T-helper 1 cell treated with Interleukin-12 subunit alpha and Interleukin-12 subunit beta and Interleukin-4 antibody, amounts not matched to agents 30 μg/mL and 1 μg/mL, for 36 hours (primary cell): ENCODE measurements around the gene NAT9.

ENCODE experiments used
- H3K27ac Mint-ChIP-seq: one replicate; pipeline ENCODE4 v1.8.0; 2021; ENCODE audit warnings: mild to moderate bottlenecking, mixed read lengths
- H3K27me3 Mint-ChIP-seq: one replicate; pipeline ENCODE4 v1.8.0; 2021; ENCODE audit warnings: low read depth, mixed read lengths
- H3K36me3 Mint-ChIP-seq: one replicate; pipeline ENCODE4 v1.8.0; 2021; ENCODE audit warnings: low read depth, mixed read lengths
- H3K4me1 Mint-ChIP-seq: one replicate; pipeline ENCODE4 v1.8.0; 2021; ENCODE audit warnings: low read depth, mixed read lengths
- H3K4me3 Mint-ChIP-seq: one replicate; pipeline ENCODE4 v1.8.0; 2021; ENCODE audit warnings: mild to moderate bottlenecking, moderate library complexity, mixed read lengths
- H3K9me3 Mint-ChIP-seq: one replicate; pipeline ENCODE4 v1.8.0; 2021; ENCODE audit warnings: mixed read lengths

The NAT9 gene, protein sequence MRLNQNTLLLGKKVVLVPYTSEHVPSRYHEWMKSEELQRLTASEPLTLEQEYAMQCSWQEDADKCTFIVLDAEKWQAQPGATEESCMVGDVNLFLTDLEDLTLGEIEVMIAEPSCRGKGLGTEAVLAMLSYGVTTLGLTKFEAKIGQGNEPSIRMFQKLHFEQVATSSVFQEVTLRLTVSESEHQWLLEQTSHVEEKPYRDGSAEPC

DNA sequence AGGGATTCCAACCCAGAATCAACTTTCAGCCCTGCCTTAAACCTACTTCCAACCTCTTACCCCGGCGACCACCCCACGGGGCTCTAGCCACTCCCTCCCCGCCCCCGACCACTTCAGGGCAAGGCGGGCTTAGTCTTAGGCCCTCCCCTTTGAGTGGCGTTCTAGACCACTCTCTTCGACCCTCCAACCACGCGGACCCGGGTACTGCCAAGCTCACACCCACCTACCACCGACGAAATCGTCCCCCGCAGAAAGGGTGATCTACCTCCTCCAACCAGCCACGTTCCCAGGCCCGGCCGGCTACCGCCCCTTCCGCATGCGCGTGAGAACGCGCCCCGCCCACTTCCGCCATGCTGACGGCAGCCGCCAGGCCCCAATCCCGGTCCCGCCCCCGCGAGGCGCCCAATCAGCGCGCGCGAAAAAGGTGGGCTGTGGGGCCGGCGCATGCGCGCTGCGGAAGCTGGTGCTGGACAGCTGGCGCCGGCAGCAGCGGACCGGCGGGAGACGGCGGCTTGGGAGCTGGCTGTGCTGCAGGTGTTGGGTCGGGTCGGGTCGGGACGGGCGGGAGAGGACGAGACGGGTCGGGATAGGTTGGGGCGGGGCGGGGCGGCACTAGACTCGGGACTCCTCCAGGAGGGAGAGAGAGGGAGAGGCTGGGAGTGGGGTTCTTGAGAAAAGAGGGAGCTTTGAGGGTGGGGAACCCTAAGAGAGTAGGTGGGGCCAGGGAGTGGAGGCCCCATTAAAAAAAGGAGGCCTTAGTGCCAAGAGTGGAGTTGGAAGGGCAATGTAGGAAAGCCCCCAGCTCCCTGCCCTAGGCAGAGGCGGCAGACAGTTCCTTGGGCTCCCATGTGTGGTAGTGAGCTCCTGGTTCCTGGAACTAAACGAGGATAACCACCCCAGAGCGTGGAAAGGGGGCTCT lies at the start of gene NAT9:
Gene NAT9, minus strand, starts transcription at position 302 of the 919 bp plus-strand sequence. CDS start 647 bp downstream, outside the sequence.
- Mint-ChIP-seq H3K4me1 (peaks cover 60% of the 10 kb centered on the region), H3K4me3 (peak within 1 kb of the TSS; percentile 99), H3K36me3 (peaks cover 23% of the 10 kb centered on the region), H3K27ac (peak within 1 kb of the TSS; percentile 93), H3K27me3 (no peaks in the 10 kb centered on the region), H3K9me3 (no peaks in the 10 kb centered on the region)

DNA sequence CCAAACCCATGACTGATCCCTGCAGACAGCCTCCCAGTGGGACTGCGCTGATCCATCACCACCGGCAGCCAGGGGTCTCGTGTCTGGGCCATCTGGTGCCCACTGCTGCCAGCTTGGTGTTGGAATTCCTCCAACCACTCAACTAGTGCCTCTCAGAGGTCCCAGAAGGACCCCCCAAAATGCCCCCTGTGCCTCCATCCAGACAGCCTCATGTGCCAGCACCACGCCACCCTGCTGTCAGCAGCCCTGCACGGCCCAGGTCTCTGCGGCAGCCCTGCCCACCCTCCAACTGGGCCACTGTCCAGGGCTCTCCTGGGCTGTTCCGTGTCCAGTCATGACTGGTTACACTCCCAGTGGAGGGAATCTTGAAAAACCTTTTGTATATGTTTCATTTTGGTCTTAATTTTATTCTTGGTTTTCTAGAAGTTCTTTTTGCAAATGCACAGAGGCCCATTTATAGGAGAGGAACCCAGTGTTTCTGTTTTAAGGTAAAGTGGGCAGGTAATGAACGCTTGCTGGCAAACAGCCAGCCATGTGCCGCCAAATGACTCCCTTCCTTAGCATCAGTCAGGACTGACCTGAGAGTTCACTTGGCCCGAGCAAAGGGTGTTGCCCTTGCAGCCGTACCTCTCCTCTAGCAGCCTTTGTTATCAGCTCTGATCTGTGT lies 48.9 kb upstream of the NAT9 start:
- H3K4me1 Mint-ChIP-seq = no peaks in the 10 kb centered on the region
- no peaks in the 10 kb centered on the region for H3K27me3 Mint-ChIP-seq
- H3K4me3 Mint-ChIP-seq = no peak overlapping the region
- no peaks in the 10 kb centered on the region for H3K9me3 Mint-ChIP-seq
- H3K36me3 Mint-ChIP-seq = peaks cover 2% of the 10 kb centered on the region
- H3K27ac Mint-ChIP-seq = no peak overlapping the region

DNA sequence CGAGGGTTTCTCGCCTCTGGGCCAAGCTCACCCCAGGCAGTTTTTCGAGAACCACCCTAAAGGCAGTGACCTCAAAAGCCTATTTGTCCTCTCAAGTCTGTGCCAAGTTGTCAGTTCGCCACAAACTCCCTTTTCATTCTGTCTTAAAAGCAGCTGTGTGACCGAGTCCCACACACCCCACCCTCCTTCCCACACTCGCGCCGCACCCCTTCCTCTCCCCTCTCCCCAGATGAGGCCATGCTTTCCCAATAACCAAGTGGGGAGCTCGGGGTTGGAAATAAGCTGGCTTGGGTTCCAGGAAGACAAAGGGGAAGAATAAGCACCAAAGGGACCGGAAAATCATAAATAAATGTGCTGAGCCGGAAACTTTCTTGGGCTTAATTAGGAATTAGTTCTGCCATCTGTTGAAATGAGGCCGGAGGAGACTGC lies 46.8 kb upstream of the NAT9 start:
- Mint-ChIP-seq H3K36me3 (peaks cover 5% of the 10 kb centered on the region), H3K9me3 (no peaks in the 10 kb centered on the region)

DNA sequence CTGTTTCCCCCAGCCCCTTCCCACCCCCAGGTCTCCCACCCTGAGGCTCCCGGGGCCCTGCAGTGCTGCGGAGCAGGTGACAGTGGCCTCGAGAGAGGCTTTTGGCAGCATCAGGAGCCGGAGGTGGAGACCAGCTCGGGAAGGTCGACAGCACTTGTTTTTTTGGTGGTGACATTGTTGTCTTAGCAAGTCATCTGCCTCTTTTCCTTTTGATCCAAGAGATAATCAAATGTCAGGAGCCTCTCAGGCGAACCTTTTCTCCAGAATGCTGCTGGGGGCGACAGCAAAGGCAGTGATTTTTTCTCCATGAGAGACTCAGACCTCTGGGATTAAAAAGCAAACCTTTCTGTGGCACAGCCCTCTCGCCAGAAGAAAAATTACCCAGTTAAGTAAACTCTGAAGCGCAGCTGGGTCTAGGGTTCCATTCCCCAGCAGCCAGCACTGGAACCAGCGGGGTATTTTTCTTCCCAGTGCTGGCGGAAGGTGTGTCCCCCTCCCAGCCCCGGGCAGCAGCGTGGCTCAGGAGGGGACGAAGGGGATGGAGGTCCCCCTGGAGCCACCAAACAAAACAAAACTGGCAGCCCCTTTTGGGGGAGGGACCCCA lies 46.3 kb upstream of the NAT9 start:
- H3K36me3 Mint-ChIP-seq = peaks cover 5% of the 10 kb centered on the region
- no peak overlapping the region for H3K27ac Mint-ChIP-seq
- H3K4me1 Mint-ChIP-seq = no peaks in the 10 kb centered on the region
- no peak overlapping the region for H3K4me3 Mint-ChIP-seq
- no peaks in the 10 kb centered on the region for H3K27me3 Mint-ChIP-seq
- no peaks in the 10 kb centered on the region for H3K9me3 Mint-ChIP-seq

More for the DNA sequence above, 46.8 kb upstream of the NAT9 start:
- no peak overlapping the region for H3K4me3 Mint-ChIP-seq
- no peaks in the 10 kb centered on the region for H3K4me1 Mint-ChIP-seq
- no peak overlapping the region for H3K27ac Mint-ChIP-seq
- H3K27me3 Mint-ChIP-seq = no peaks in the 10 kb centered on the region

DNA sequence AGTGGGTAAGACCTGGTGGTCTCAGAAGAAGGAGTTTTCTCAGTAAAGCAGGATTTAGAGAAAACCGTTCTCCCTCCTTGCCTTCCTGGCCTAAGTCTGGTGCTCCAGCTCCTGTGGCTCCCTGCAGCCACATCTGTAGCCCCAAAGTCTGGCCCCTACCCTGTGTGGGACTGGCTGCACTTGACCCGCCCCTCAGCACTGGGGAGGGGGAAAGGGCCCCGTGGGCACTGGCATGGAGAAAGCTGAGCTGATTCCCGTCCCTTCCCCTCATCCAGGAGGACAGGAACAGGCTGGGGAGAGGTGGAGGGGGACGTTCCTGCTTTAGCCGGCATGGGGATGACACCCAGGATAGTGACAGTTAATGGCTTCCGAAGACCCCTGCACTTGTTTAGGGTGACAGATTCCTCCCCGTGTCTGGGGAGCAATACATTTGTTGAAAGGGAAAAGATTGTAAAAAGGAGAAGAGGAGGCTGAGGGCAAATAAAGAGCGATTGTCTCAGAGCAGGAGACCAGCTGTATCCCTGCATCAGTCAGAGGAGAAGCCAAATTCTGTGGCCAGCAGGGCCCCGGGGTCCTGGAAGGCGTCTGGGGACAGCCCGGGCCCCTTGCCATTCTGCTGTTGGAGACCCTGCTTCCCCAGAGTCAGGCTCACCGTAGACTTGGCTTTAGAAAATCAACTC lies 45.6 kb upstream of the NAT9 start:
- Mint-ChIP-seq H3K4me3 (no peak overlapping the region), H3K9me3 (no peaks in the 10 kb centered on the region), H3K36me3 (peaks cover 5% of the 10 kb centered on the region), H3K27me3 (no peaks in the 10 kb centered on the region), H3K4me1 (no peaks in the 10 kb centered on the region), H3K27ac (no peak overlapping the region)

DNA sequence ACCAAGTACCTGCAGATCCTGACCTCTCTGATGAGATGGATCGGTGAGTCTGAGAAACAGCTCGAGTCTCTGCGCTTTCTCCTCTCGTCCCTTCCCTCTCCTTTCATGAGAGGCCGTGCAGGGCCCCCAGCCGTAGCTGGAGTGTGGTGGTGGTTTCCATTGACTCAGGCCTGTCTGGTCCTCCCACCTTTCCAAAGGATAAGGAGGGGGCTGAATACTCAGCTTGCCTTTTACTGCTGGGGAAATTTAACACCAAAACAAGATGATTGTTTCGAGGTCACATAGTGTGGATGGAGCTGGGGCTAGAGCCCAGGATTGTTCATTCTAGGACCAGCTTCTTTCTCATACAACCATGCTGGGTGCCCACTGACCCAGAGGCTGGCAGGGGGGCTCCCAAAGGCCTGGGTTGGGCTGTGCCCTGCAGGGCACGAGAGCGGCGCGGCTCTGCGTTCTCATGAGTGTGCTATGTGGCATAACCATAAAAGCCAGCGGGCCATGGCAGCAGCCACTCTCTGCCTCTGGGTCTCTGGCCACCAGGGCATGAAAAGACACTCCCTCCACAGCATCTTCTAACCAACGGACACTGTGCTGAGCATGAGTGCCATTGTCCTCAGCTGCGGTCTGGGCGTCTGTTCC lies 43.8 kb upstream of the NAT9 start:
- H3K4me1 Mint-ChIP-seq = peaks cover 2% of the 10 kb centered on the region
- H3K4me3 Mint-ChIP-seq = no peak overlapping the region
- no peaks in the 10 kb centered on the region for H3K27me3 Mint-ChIP-seq
- no peaks in the 10 kb centered on the region for H3K9me3 Mint-ChIP-seq
- H3K27ac Mint-ChIP-seq = no peak overlapping the region
- peaks cover 5% of the 10 kb centered on the region for H3K36me3 Mint-ChIP-seq

DNA sequence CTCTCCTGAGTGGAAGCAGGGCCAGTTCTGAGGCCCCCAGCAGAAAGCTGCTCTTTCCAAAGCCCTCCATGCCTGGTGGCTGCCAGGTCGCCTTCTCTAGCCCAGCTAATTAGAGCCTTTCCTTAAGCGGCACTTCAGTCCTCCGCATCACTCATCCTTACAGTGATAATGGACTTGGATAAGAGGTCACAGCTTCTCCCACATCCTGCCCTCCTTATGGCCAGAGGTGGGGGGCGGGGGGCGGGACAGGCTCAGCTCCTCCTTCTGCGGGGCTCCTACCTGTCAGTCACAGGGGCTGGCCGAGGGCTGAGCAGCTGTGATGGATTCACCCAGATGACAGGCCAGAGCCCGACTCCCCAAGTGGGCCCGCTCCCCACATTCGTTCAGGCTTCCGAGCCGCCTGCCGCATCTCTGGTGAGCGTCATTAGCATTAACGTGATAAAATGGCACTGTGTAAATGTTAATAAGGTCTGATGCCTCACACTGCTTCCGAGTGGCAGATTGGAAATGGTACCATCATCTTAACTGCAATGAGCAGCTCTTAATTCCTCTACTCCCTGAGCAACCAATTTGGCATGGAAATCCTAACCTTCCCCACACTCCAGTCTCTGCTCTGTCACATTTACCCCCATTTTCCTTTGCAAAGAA lies 42.3 kb upstream of the NAT9 start:
- H3K36me3 Mint-ChIP-seq = peaks cover 5% of the 10 kb centered on the region
- no peak overlapping the region for H3K27ac Mint-ChIP-seq
- peaks cover 2% of the 10 kb centered on the region for H3K4me1 Mint-ChIP-seq
- no peaks in the 10 kb centered on the region for H3K27me3 Mint-ChIP-seq
- H3K9me3 Mint-ChIP-seq = no peaks in the 10 kb centered on the region
- H3K4me3 Mint-ChIP-seq = no peak overlapping the region

DNA sequence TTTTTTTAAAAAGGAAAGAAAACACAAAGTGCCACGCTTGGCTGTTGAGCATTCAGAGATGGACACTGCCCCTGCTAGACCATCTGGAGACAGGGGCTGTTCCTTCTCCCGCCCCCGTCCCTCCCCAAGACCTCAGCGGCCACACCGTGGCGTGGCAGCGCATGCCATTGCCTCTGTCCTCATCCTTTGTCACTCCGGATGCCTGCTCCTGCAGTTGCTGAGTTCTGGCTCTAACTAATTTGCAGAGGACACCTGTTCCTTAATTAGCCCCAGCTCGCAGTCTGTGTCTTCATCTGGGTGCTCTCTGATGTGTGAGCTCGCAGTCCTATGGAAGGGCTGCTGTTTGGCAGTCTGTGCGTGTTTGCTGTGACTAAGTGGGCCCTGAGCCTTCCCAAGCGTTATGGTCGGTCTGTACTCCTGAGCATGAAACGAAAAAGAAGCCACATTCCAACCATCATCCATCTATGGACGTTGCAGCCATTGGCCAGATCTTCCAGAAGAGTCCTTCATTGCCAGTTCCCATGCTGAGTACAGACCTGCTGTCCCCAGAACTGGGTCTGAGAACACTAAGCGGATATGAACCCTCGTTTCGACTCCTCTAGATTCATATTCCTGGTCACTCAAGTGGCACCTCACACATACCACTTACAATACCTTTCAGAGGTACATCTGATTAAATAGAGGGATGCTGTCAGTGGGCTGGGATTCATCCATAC lies 40.9 kb upstream of the NAT9 start:
- peaks cover 2% of the 10 kb centered on the region for H3K4me1 Mint-ChIP-seq
- H3K27ac Mint-ChIP-seq = no peak overlapping the region

DNA sequence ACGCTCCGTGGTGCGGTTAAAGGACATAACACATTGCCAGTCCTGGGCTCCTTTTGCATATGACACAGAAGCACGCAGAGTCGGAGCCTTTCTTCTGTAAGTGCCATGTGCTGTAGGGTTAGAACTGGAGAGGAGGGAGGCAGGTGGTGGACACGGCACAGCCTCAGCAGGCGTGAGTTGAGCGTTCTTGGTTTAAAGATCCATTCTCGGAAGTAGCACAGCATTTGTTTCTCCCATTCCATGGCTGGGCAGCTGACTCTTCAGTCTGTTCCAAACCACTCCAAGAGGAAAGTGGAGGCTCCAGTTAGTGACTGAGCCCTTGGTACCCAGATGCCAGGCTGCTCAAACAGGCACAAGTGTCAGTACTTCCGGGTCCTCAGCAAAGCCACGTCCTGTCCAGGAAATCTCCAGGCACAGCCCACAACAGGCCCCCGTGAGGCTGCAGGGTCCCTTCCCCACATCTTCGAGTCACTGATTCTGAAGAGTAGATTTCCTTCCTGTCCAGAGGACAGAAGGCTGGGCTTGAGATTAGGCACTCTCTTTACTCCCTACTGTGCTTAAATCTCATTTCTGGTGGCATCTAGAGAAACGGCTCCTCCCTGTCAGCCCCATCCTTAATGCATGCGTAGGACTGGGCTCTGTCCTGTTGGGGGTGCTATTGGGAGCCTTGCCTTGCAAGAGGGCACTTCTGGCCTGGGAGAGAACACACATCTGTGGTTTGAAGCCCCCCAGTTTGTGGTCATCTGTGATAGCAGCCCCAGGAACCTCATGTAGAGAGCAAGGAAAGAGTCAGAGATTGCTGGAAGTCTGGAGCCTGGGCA lies 39.6 kb upstream of the NAT9 start:
- Mint-ChIP-seq H3K4me3 (no peak overlapping the region), H3K9me3 (no peaks in the 10 kb centered on the region), H3K27me3 (no peaks in the 10 kb centered on the region), H3K36me3 (peaks cover 5% of the 10 kb centered on the region), H3K4me1 (peaks cover 2% of the 10 kb centered on the region), H3K27ac (no peak overlapping the region)

More for the DNA sequence above, 40.9 kb upstream of the NAT9 start:
- Mint-ChIP-seq H3K9me3 (no peaks in the 10 kb centered on the region), H3K36me3 (peaks cover 5% of the 10 kb centered on the region), H3K4me3 (no peak overlapping the region), H3K27me3 (no peaks in the 10 kb centered on the region)

DNA sequence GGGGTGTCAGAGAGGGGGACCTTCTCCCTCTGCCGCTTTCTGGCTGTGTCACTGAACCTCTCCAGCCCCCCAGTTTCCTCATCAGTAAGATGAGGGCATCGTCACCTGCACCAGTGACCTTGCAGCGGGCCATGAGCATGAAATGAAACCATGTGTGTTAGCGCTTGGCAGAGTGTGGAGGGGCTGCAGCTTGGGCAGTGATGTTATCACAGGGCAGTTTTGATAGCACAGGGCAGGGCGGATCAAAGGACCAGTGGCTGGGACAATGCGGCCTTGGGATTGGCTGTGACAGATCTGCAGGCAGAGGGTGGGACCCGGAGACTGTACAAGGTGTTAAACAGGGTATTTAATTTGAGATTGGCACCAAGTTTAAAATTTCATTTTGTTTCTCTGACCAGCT lies 38.9 kb upstream of the NAT9 start:
- Mint-ChIP-seq H3K4me3 (no peak overlapping the region), H3K9me3 (no peaks in the 10 kb centered on the region), H3K27ac (no peak overlapping the region), H3K4me1 (peaks cover 2% of the 10 kb centered on the region), H3K27me3 (no peaks in the 10 kb centered on the region), H3K36me3 (peaks cover 4% of the 10 kb centered on the region)

DNA sequence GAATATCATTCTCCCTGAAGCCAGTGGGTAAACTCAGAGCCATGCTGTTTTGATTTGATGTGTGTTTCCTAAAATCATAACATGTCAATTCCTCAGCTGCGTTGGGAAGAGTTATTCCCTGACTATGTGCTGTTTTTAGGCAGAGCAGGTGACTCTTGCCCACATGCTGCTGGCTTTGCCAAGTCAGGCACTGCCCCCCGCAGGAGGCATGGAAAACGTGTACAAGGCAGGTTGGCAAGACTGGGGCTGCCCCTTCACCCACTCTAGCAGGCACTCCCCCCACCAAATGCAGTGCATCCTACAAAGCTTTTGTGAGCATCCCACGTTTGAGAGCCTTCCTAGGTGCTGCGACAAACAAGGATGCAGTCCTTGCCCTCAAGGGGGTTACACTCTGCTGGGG lies 38.3 kb upstream of the NAT9 start:
- H3K27ac Mint-ChIP-seq = no peak overlapping the region
- no peaks in the 10 kb centered on the region for H3K9me3 Mint-ChIP-seq
- H3K4me1 Mint-ChIP-seq = peaks cover 2% of the 10 kb centered on the region
- H3K36me3 Mint-ChIP-seq = peaks cover 6% of the 10 kb centered on the region
- H3K4me3 Mint-ChIP-seq = no peak overlapping the region
- no peaks in the 10 kb centered on the region for H3K27me3 Mint-ChIP-seq
